NCI-H2029 (cell line): ENCODE data around the gene ANP32B.
"Not testable (repeated sequence)": the region's sequence is repeated elsewhere in the genome, so short reads cannot be mapped to it uniquely, and the experiment has no call there.

Experiments
- DNase-seq: peaks from one replicate; lab custom pipeline; 2025; lab: John Stamatoyannopoulos, UW

ANP32B gene

GRCh38 chr9:97963232-97963631 lies 19.9 kb upstream of the ANP32B start:
- no peak for DNase-seq

- DNase-seq, result no peak
Observed at GRCh38 chr9:97964901-97965300, 18.2 kb upstream of the ANP32B start.

GRCh38 chr9:97966493-97966892 lies 16.6 kb upstream of the ANP32B start:
- DNase-seq, result no peak

- DNase-seq, result no peak
Observed at GRCh38 chr9:97969014-97969413, 14.1 kb upstream of the ANP32B start.

- no peak for DNase-seq
Observed at GRCh38 chr9:97970165-97970564, 13.0 kb upstream of the ANP32B start.

- DNase-seq, result no peak
Observed at GRCh38 chr9:97972753-97973152, 10.4 kb upstream of the ANP32B start.

GRCh38 chr9:97975376-97975775 lies 7.8 kb upstream of the ANP32B start:
- DNase-seq, result no peak

- not testable (repeated sequence) for DNase-seq
Observed at GRCh38 chr9:97976633-97977032, 6.5 kb upstream of the ANP32B start.

- no peak for DNase-seq
Observed at GRCh38 chr9:97978371-97979130, 4.6 kb upstream of the ANP32B start.

GRCh38 chr9:97979788-97980478 lies 3.2 kb upstream of the ANP32B start:
- DNase-seq, result no peak

- DNase-seq, result no peak
Observed at GRCh38 chr9:97980479-97980803, 2.7 kb upstream of the ANP32B start.

GRCh38 chr9:97980918-97981845 lies 2.0 kb upstream of the ANP32B start:
- DNase-seq, result no peak

GRCh38 chr9:97981846-97982682 lies 1.1 kb upstream of the ANP32B start:
- DNase-seq, result no peak

GRCh38 chr9:97983589-97984187 lies 547 bp downstream of the ANP32B start:
- DNase-seq, result no peak

- peak; percentile 43 for DNase-seq
Observed at GRCh38 chr9:97984188-97985057, 1.3 kb downstream of the ANP32B start.

- DNase-seq, result peak; percentile 39
Observed at GRCh38 chr9:97985058-97985861, 2.1 kb downstream of the ANP32B start.

GRCh38 chr9:97987487-97987886 lies 4.3 kb downstream of the ANP32B start:
- DNase-seq, result no peak

GRCh38 chr9:97990259-97990658 lies 7.1 kb downstream of the ANP32B start:
- no peak for DNase-seq

- no peak for DNase-seq
Observed at GRCh38 chr9:97991818-97992217, 8.7 kb downstream of the ANP32B start.
